ENCODE measurements around the gene C3orf22. TPM values are rescaled to one million over a fixed set of nuclear protein-coding genes. Genes with fewer than 3 reads are reported as not detected.
"Not testable (repeated sequence)": the region's sequence is repeated elsewhere in the genome, so short reads cannot be mapped to it uniquely, and the experiment has no call there.

C3orf22 gene
- polyA plus RNA-seq, 3 donors, result not detected

GRCh38 chr3:126536126-126536525 is 22.6 kb downstream of the C3orf22 start:
- no peak for DNase-seq
- intact Hi-C loops (cut with micrococcal nuclease), result no loop called here
- no peaks in the 10 kb centered on the region for H4K20me1 ChIP-seq (ENCODE audit: insufficient read depth, low read length)
- WGBS (ENCODE audit: insufficient coverage), result no CpG with 5 or more reads among the region's 3 CpGs
- no peaks in the 10 kb centered on the region for H3K27me3 ChIP-seq (ENCODE audit: control insufficient read depth in 2 of 2, insufficient read depth in 2 of 2, low read length in 2 of 2)
- Mint-ChIP-seq H3K9me3 (peaks cover 0 to 5% (median 0%) of the 10 kb centered on the region in 7 donors), H3K36me3 (peaks cover 18 to 41% of the 10 kb centered on the region in 2 donors), H3K4me1 (peaks cover 40% of the 10 kb centered on the region), H3K27ac (no peak overlapping the region), H3K4me3 (no peak overlapping the region), H3K27me3 (ENCODE audit: low read depth in 3 of 3) (peaks cover 0 to 3% (median 0%) of the 10 kb centered on the region in 3 donors)
- peaks cover 24% of the 10 kb centered on the region for H3K79me2 ChIP-seq (ENCODE audit: insufficient read depth, low read length)
- H3K4me1 ChIP-seq (ENCODE audit: control insufficient read depth in 1 of 2, insufficient read depth in 2 of 2, low read length in 2 of 2), result peaks cover 39 to 49% of the 10 kb centered on the region in 2 donors
- no peak overlapping the region for H3K4me3 ChIP-seq (replicated peaks in 1 of 3; ENCODE audit: low read depth in 2 of 3, low read length in 3 of 3)
- H3K9ac ChIP-seq (ENCODE audit: insufficient read depth, low read length, poor library complexity, severe bottlenecking), result no peak overlapping the region
- H3K9me3 ChIP-seq (replicated peaks in 1 of 2; ENCODE audit: control insufficient read depth in 1 of 2, insufficient read depth in 1 of 2, low read length in 2 of 2), result no peaks in the 10 kb centered on the region
- TF ChIP-seq CTCF (IDR thresholded peaks at IDR 0.05), result no peak
- no peak overlapping the region for H3K4me2 ChIP-seq (replicated peaks; ENCODE audit: extremely low read depth, low read length, poor library complexity, severe bottlenecking)
- peaks cover 8 to 34% of the 10 kb centered on the region in 2 donors for H3K36me3 ChIP-seq (replicated peaks in 1 of 2; ENCODE audit: control insufficient read depth in 1 of 2, insufficient read depth in 2 of 2, low read length in 2 of 2)
- no peak overlapping the region for H3K27ac ChIP-seq (ENCODE audit: low read depth in 1 of 2, low read length in 2 of 2)
- H2AFZ ChIP-seq (ENCODE audit: insufficient read depth, low read depth, low read length, poor library complexity, severe bottlenecking), result no peak overlapping the region

GRCh38 chr3:126535636-126536035 is 23.1 kb downstream of the C3orf22 start:
- Histone ChIP-seq H3K79me2 (ENCODE audit: insufficient read depth, low read length) (peaks cover 24% of the 10 kb centered on the region), H3K4me2 (replicated peaks; ENCODE audit: extremely low read depth, low read length, poor library complexity, severe bottlenecking) (no peak overlapping the region), H3K36me3 (replicated peaks in 1 of 2; ENCODE audit: control insufficient read depth in 1 of 2, insufficient read depth in 2 of 2, low read length in 2 of 2) (peaks cover 8 to 34% of the 10 kb centered on the region in 2 donors), H3K27me3 (ENCODE audit: control insufficient read depth in 2 of 2, insufficient read depth in 2 of 2, low read length in 2 of 2) (no peaks in the 10 kb centered on the region), H3K4me3 (replicated peaks in 1 of 3; ENCODE audit: low read depth in 2 of 3, low read length in 3 of 3) (no peak overlapping the region), H3K27ac (ENCODE audit: low read depth in 1 of 2, low read length in 2 of 2) (no peak overlapping the region), H3K9me3 (replicated peaks in 1 of 2; ENCODE audit: control insufficient read depth in 1 of 2, insufficient read depth in 1 of 2, low read length in 2 of 2) (no peaks in the 10 kb centered on the region), H2AFZ (ENCODE audit: insufficient read depth, low read depth, low read length, poor library complexity, severe bottlenecking) (no peak overlapping the region), H3K4me1 (ENCODE audit: control insufficient read depth in 1 of 2, insufficient read depth in 2 of 2, low read length in 2 of 2) (peaks cover 39 to 49% of the 10 kb centered on the region in 2 donors), H4K20me1 (ENCODE audit: insufficient read depth, low read length) (no peaks in the 10 kb centered on the region), H3K9ac (ENCODE audit: insufficient read depth, low read length, poor library complexity, severe bottlenecking) (no peak overlapping the region)
- Mint-ChIP-seq H3K27me3 (ENCODE audit: low read depth in 3 of 3) (peaks cover 0 to 3% (median 0%) of the 10 kb centered on the region in 3 donors), H3K9me3 (peaks cover 0 to 5% (median 0%) of the 10 kb centered on the region in 7 donors), H3K4me1 (peaks cover 40% of the 10 kb centered on the region), H3K4me3 (no peak overlapping the region), H3K27ac (no peak overlapping the region), H3K36me3 (peaks cover 18 to 41% of the 10 kb centered on the region in 2 donors)
- TF ChIP-seq CTCF (IDR thresholded peaks at IDR 0.05), result no peak
- intact Hi-C loops (cut with micrococcal nuclease), result no loop called here
- DNase-seq, result no peak

GRCh38 chr3:126534716-126535115 is 24.0 kb downstream of the C3orf22 start:
- H3K27me3 Mint-ChIP-seq (ENCODE audit: low read depth in 3 of 3); H3K9ac ChIP-seq (ENCODE audit: insufficient read depth, low read length, poor library complexity, severe bottlenecking); H4K20me1 ChIP-seq (ENCODE audit: insufficient read depth, low read length); H3K27ac ChIP-seq (ENCODE audit: low read depth in 1 of 2, low read length in 2 of 2); H3K4me3 Mint-ChIP-seq; H3K9me3 ChIP-seq (replicated peaks in 1 of 2; ENCODE audit: control insufficient read depth in 1 of 2, insufficient read depth in 1 of 2, low read length in 2 of 2); DNase-seq; H3K4me2 ChIP-seq (replicated peaks; ENCODE audit: extremely low read depth, low read length, poor library complexity, severe bottlenecking); H3K27me3 ChIP-seq (ENCODE audit: control insufficient read depth in 2 of 2, insufficient read depth in 2 of 2, low read length in 2 of 2); H3K4me3 ChIP-seq (replicated peaks in 1 of 3; ENCODE audit: low read depth in 2 of 3, low read length in 3 of 3); H3K9me3 Mint-ChIP-seq; H2AFZ ChIP-seq (ENCODE audit: insufficient read depth, low read depth, low read length, poor library complexity, severe bottlenecking): not testable (repeated sequence)
- H3K36me3 Mint-ChIP-seq, result peaks cover 12 to 36% of the 10 kb centered on the region in 2 donors
- Histone ChIP-seq H3K79me2 (ENCODE audit: insufficient read depth, low read length) (peaks cover 24% of the 10 kb centered on the region), H3K36me3 (replicated peaks in 1 of 2; ENCODE audit: control insufficient read depth in 1 of 2, insufficient read depth in 2 of 2, low read length in 2 of 2) (peaks cover 8 to 34% of the 10 kb centered on the region in 2 donors), H3K4me1 (ENCODE audit: control insufficient read depth in 1 of 2, insufficient read depth in 2 of 2, low read length in 2 of 2) (peaks cover 39 to 49% of the 10 kb centered on the region in 2 donors)
- WGBS (ENCODE audit: insufficient coverage), result 88% methylated on average over 5 of the region's 7 CpGs
- intact Hi-C loops (cut with micrococcal nuclease), result loop anchor here in 1 of 2 donors (5.0 kb wide), 1 partner anchor 448 kb away; the partner anchor contains the start of gene PLXNA1
- H3K4me1 Mint-ChIP-seq, result peaks cover 39% of the 10 kb centered on the region
- peak overlapping the region in 1 of 7 donors; percentile 47 for H3K27ac Mint-ChIP-seq
